Measurements from ENCODE around the gene IGSF8. TPM values are rescaled to one million over a fixed set of nuclear protein-coding genes. Genes with fewer than 3 reads are reported as not detected.

IGSF8 gene
- total and polyA plus RNA-seq, 10 donors: 15.6 to 28.9 (median 21.7) TPM

GRCh38 chr1:160121388-160121787 is 23.0 kb upstream of the IGSF8 start:
- Histone ChIP-seq H3K9me3 (no peaks in the 10 kb centered on the region), H3K4me3 (no peak overlapping the region), H3K36me3 (no peaks in the 10 kb centered on the region), H3K27me3 (replicated peaks in 1 of 7) (peaks cover 0 to 13% (median 0%) of the 10 kb centered on the region in 7 donors), H3K27ac (no peak overlapping the region), H3K4me1 (peaks cover 0 to 5% (median 0%) of the 10 kb centered on the region in 6 donors)
- WGBS, 5 donors: 83 to 100% (median 88%) methylated on average over 1 of the region's 1 CpG
- intact Hi-C loops (cut with DNase I; ENCODE audit: low total_unique reads): no loop called here
- no peak for TF ChIP-seq POLR2A (IDR thresholded peaks at IDR 0.05)
- no peak for TF ChIP-seq CTCF (IDR thresholded peaks at IDR 0.05 in 8 of 11, conservative IDR thresholded peaks at IDR 0.05 in 3 of 11)
- DNase-seq: peak; percentile 35

GRCh38 chr1:160120797-160121196 is 22.4 kb upstream of the IGSF8 start:
- intact Hi-C loops (cut with DNase I; ENCODE audit: low total_unique reads): no loop called here
- H3K27ac ChIP-seq: no peak overlapping the region
- H3K4me1 ChIP-seq: peaks cover 0 to 8% (median 0%) of the 10 kb centered on the region in 6 donors
- H3K36me3 ChIP-seq: no peaks in the 10 kb centered on the region
- no peaks in the 10 kb centered on the region for H3K9me3 ChIP-seq
- peaks cover 0 to 19% (median 0%) of the 10 kb centered on the region in 7 donors for H3K27me3 ChIP-seq (replicated peaks in 1 of 7)
- 85 to 95% (median 90%) methylated on average over 5 of the region's 5 CpGs for WGBS, 5 donors
- H3K4me3 ChIP-seq: no peak overlapping the region
- TF ChIP-seq POLR2A (IDR thresholded peaks at IDR 0.05) (no peak), CTCF (IDR thresholded peaks at IDR 0.05 in 8 of 11, conservative IDR thresholded peaks at IDR 0.05 in 3 of 11) (no peak), POLR2AphosphoS5 (IDR thresholded peaks at IDR 0.05) (no peak)
- DNase-seq: peak; percentile 48

GRCh38 chr1:160118928-160119327 is 20.5 kb upstream of the IGSF8 start:
- no peaks in the 10 kb centered on the region for H3K9me3 ChIP-seq
- H3K27ac ChIP-seq: no peak overlapping the region
- intact Hi-C loops (cut with DNase I; ENCODE audit: low total_unique reads): no loop called here
- H3K36me3 ChIP-seq: no peaks in the 10 kb centered on the region
- no peak for DNase-seq
- no peak overlapping the region for H3K4me3 ChIP-seq
- H3K27me3 ChIP-seq (replicated peaks in 1 of 7): peaks cover 0 to 25% (median 0%) of the 10 kb centered on the region in 7 donors
- WGBS, 5 donors: 70 to 97% (median 91%) methylated on average over 3 of the region's 3 CpGs
- TF ChIP-seq POLR2A (IDR thresholded peaks at IDR 0.05) (no peak), CTCF (IDR thresholded peaks at IDR 0.05 in 8 of 11, conservative IDR thresholded peaks at IDR 0.05 in 3 of 11) (no peak), POLR2AphosphoS5 (IDR thresholded peaks at IDR 0.05) (no peak)
- peaks cover 0 to 9% (median 0%) of the 10 kb centered on the region in 6 donors for H3K4me1 ChIP-seq

GRCh38 chr1:160117709-160118183 is 19.3 kb upstream of the IGSF8 start:
- H3K27ac ChIP-seq: no peak overlapping the region
- 55 to 75% (median 57%) methylated on average over 8 of the region's 8 CpGs for WGBS, 5 donors
- no peaks in the 10 kb centered on the region for H3K36me3 ChIP-seq
- intact Hi-C loops (cut with DNase I; ENCODE audit: low total_unique reads): no loop called here
- H3K4me1 ChIP-seq: peaks cover 0 to 9% (median 0%) of the 10 kb centered on the region in 6 donors
- TF ChIP-seq POLR2A (IDR thresholded peaks at IDR 0.05): no peak
- TF ChIP-seq CTCF (IDR thresholded peaks at IDR 0.05 in 8 of 11, conservative IDR thresholded peaks at IDR 0.05 in 3 of 11): no peak
- TF ChIP-seq POLR2AphosphoS5 (IDR thresholded peaks at IDR 0.05): no peak
- no peaks in the 10 kb centered on the region for H3K9me3 ChIP-seq
- no peak for DNase-seq
- peaks cover 0 to 25% (median 0%) of the 10 kb centered on the region in 7 donors for H3K27me3 ChIP-seq (replicated peaks in 1 of 7)
- H3K4me3 ChIP-seq: no peak overlapping the region

All from spleen (tissue), 11 donors.